Measurements from ENCODE around the gene SPAG17. TPM values are rescaled to one million over a fixed set of nuclear protein-coding genes. Genes with fewer than 3 reads are reported as not detected.

SPAG17 gene
- total RNA-seq, 4 donors from 2014 or later, result not detected

DNA sequence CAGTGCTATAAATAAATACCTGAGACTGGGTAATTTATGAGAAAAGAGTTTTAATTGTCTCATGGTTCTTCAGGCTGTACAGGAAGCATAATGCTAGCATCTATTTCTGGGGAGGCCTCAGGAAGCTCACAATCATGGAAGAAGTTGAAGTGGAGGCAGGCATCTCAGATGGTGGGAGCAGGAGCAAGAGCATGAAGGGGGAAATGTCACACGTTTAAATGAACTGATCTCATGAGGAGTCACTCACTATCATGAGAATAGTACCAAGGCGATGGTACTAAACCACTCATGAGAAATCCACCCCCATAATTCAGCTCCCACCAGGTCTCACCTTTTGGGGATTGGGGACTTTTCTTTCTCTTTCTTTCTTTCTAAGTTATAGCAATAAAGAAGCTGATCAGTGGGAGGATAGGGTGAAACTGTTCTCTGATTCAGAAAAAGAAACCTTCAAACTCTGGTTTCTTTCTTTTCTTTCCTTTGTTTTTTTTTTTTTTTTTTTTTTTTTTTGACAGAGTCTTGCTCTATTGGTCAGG lies 17.1 kb upstream of the SPAG17 start:
- Histone ChIP-seq H3K4me1 (no peaks in the 10 kb centered on the region), H3K36me3 (no peaks in the 10 kb centered on the region), H3K27ac (no peak overlapping the region), H3K4me3 (no peak overlapping the region), H3K27me3 (no peaks in the 10 kb centered on the region), H3K9me3 (no peaks in the 10 kb centered on the region)
- no peak for DNase-seq
- TF ChIP-seq, protein P1, sequence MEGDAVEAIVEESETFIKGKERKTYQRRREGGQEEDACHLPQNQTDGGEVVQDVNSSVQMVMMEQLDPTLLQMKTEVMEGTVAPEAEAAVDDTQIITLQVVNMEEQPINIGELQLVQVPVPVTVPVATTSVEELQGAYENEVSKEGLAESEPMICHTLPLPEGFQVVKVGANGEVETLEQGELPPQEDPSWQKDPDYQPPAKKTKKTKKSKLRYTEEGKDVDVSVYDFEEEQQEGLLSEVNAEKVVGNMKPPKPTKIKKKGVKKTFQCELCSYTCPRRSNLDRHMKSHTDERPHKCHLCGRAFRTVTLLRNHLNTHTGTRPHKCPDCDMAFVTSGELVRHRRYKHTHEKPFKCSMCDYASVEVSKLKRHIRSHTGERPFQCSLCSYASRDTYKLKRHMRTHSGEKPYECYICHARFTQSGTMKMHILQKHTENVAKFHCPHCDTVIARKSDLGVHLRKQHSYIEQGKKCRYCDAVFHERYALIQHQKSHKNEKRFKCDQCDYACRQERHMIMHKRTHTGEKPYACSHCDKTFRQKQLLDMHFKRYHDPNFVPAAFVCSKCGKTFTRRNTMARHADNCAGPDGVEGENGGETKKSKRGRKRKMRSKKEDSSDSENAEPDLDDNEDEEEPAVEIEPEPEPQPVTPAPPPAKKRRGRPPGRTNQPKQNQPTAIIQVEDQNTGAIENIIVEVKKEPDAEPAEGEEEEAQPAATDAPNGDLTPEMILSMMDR (IDR thresholded peaks at IDR 0.05), result no peak
- TF ChIP-seq POLR2A (IDR thresholded peaks at IDR 0.05), result no peak

- Histone ChIP-seq H3K4me1 (no peaks in the 10 kb centered on the region), H3K27ac (no peak overlapping the region), H3K9me3 (no peaks in the 10 kb centered on the region), H3K36me3 (no peaks in the 10 kb centered on the region), H3K4me3 (no peak overlapping the region), H3K27me3 (no peaks in the 10 kb centered on the region)
- no peak for DNase-seq
- TF ChIP-seq, protein P1 (IDR thresholded peaks at IDR 0.05), result no peak
- no peak for TF ChIP-seq POLR2A (IDR thresholded peaks at IDR 0.05)
These were observed 16.5 kb upstream of the SPAG17 start for GRCh38 chr1:118201524-118201923.

DNA sequence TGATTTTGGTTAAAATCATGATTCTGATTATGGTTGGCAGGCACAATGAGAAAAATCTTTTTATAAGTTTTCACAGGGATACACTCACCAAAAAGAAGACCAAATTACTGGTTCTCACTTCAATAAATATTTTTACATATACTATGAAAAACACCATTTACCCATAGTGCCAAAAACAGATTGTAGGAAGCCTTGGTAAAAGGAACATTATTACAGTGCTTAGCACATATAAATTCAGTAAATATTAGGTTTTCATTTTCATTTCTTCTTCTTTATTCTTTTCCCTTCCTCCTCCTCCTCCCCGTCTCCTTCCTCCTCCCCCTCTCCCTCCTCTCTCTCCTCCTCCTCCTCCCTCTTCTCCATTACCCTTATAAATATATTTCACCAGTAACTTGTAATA lies 15.8 kb upstream of the SPAG17 start:
- H3K27me3 ChIP-seq, result no peaks in the 10 kb centered on the region
- TF ChIP-seq, protein P1 (IDR thresholded peaks at IDR 0.05), result no peak
- no peak for TF ChIP-seq POLR2A (IDR thresholded peaks at IDR 0.05)

GRCh38 chr1:118190561-118190960 lies 5.5 kb upstream of the SPAG17 start:
- no peak overlapping the region for H3K27ac ChIP-seq
- no peaks in the 10 kb centered on the region for H3K36me3 ChIP-seq
- DNase-seq, result no peak
- no peaks in the 10 kb centered on the region for H3K4me1 ChIP-seq
- H3K9me3 ChIP-seq, result no peaks in the 10 kb centered on the region
- TF ChIP-seq POLR2A (IDR thresholded peaks at IDR 0.05), result no peak
- H3K4me3 ChIP-seq, result no peak overlapping the region
- H3K27me3 ChIP-seq, result no peaks in the 10 kb centered on the region

More for the DNA sequence above, 15.8 kb upstream of the SPAG17 start:
- H3K4me3 ChIP-seq, result no peak overlapping the region
- H3K9me3 ChIP-seq, result no peaks in the 10 kb centered on the region
- no peaks in the 10 kb centered on the region for H3K36me3 ChIP-seq
- DNase-seq, result no peak
- H3K4me1 ChIP-seq, result no peaks in the 10 kb centered on the region
- no peak overlapping the region for H3K27ac ChIP-seq

DNA sequence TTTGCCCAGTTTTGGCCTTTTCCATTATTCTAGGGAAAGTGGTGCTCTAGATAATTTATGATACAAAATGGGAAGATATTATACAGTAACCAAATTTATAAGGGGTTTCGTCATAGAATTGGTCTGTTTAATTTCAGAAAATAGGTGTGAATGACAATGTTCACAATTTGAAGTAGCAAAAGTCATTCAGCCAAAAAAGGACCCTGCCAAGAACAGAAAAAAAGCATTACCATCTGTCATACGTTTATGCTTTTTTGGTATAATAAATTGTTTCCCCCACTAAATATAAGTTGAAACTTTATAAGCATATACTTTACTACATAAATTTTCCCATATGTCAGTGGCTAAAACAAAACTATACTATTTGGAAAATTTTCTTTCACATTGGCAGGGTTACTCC lies 4.5 kb upstream of the SPAG17 start:
- no peaks in the 10 kb centered on the region for H3K4me1 ChIP-seq
- H3K27me3 ChIP-seq, result no peaks in the 10 kb centered on the region
- no peak overlapping the region for H3K4me3 ChIP-seq
- no peaks in the 10 kb centered on the region for H3K36me3 ChIP-seq
- TF ChIP-seq, protein P1 (IDR thresholded peaks at IDR 0.05), result no peak
- no peak for TF ChIP-seq POLR2A (IDR thresholded peaks at IDR 0.05)
- DNase-seq, result no peak
- H3K27ac ChIP-seq, result no peak overlapping the region
- peaks cover 0 to 3% (median 0%) of the 10 kb centered on the region in 4 donors for H3K9me3 ChIP-seq

- no peak for DNase-seq
These were observed 3.4 kb upstream of the SPAG17 start for GRCh38 chr1:118188411-118188810.

More at GRCh38 chr1:118188411-118188810, 3.4 kb upstream of the SPAG17 start:
- H3K36me3 ChIP-seq, result no peaks in the 10 kb centered on the region
- peaks cover 0 to 3% (median 0%) of the 10 kb centered on the region in 4 donors for H3K9me3 ChIP-seq
- no peaks in the 10 kb centered on the region for H3K4me1 ChIP-seq
- no peaks in the 10 kb centered on the region for H3K27me3 ChIP-seq
- no peak for TF ChIP-seq POLR2A (IDR thresholded peaks at IDR 0.05)
- TF ChIP-seq, protein P1 (IDR thresholded peaks at IDR 0.05), result no peak
- H3K27ac ChIP-seq, result no peak overlapping the region
- no peak overlapping the region for H3K4me3 ChIP-seq

Data from Peyer's patch (tissue), 4 donors.